HEK293T (cell line): ENCODE results near the gene PHC2.

Experiments used
- CTCF ChIA-PET: fragments of 350-600 bp; formaldehyde crosslinking; extraction: SDS; loops from one replicate; lab custom pipeline; 2021; ENCODE audit warnings: antibody characterized with exemption, inconsistent platforms; lab: Yijun Ruan, JAX
- POLR2A ChIA-PET: fragments of 350-600 bp; formaldehyde crosslinking; extraction: SDS; loops from one replicate; lab custom pipeline; 2020; ENCODE audit warnings: antibody characterized with exemption, inconsistent platforms; lab: Yijun Ruan, JAX
- DNase-seq: peaks from one replicate; pipeline ENCODE4 v3.0.0; 2012; ENCODE audit warnings: mixed read lengths; ENCODE audit errors: extremely low spot score
- ARNT ChIP-seq: fragments of 450-650 bp; IDR thresholded peaks from 2 replicates; pipeline ENCODE4 v1.6.1; 2017; ENCODE audit warnings: mild to moderate bottlenecking
- BHLHE40 ChIP-seq: fragments of 450-650 bp; IDR thresholded peaks from 2 replicates; pipeline ENCODE4 v1.6.1; 2016; ENCODE audit warnings: mild to moderate bottlenecking, moderate library complexity, borderline replicate concordance
- CTBP1 ChIP-seq: fragments of 450-650 bp; IDR thresholded peaks from 2 replicates; pipeline ENCODE4 v1.6.1; 2016; ENCODE audit warnings: borderline replicate concordance
- ELF4 ChIP-seq: fragments of 450-650 bp; IDR thresholded peaks from 2 replicates; pipeline ENCODE4 v1.6.1; 2017; ENCODE audit warnings: antibody characterized with exemption
- FOXA1 ChIP-seq: fragments of 450-650 bp; IDR thresholded peaks from 2 replicates; pipeline ENCODE4 v1.6.1; 2016; ENCODE audit warnings: mild to moderate bottlenecking
- FOXK2 ChIP-seq: fragments of 450-650 bp; IDR thresholded peaks from 2 replicates; pipeline ENCODE4 v1.6.1; 2016; ENCODE audit warnings: mild to moderate bottlenecking
- FOXM1 ChIP-seq: fragments of 450-650 bp; IDR thresholded peaks from 2 replicates; pipeline ENCODE4 v1.6.1; 2017; ENCODE audit warnings: mild to moderate bottlenecking, borderline replicate concordance
- HDGF ChIP-seq: fragments of 450-650 bp; IDR thresholded peaks from 2 replicates; pipeline ENCODE4 v1.6.1; 2017; ENCODE audit warnings: antibody characterized with exemption, borderline replicate concordance
- L3MBTL2 ChIP-seq: fragments of 450-650 bp; conservative IDR thresholded peaks from 2 replicates; pipeline ENCODE4 v1.6.1; 2016; ENCODE audit warnings: mild to moderate bottlenecking
- LEF1 ChIP-seq: fragments of 450-650 bp; IDR thresholded peaks from 2 replicates; pipeline ENCODE4 v1.6.1; 2017; ENCODE audit warnings: mild to moderate bottlenecking, borderline replicate concordance
- NFRKB ChIP-seq: fragments of 450-650 bp; IDR thresholded peaks from 2 replicates; pipeline ENCODE4 v1.6.1; 2016; ENCODE audit warnings: mild to moderate bottlenecking, moderate library complexity
- SP1 ChIP-seq: fragments of 450-650 bp; IDR thresholded peaks from 2 replicates; pipeline ENCODE4 v1.6.1; 2017
- SUZ12 ChIP-seq: fragments of 450-650 bp; IDR thresholded peaks from 2 replicates; pipeline ENCODE4 v1.6.1; 2016; ENCODE audit warnings: mild to moderate bottlenecking
- TARDBP ChIP-seq: fragments of 450-650 bp; IDR thresholded peaks from 2 replicates; pipeline ENCODE4 v1.6.1; 2016
- ZNF384 ChIP-seq: fragments of 450-650 bp; IDR thresholded peaks from 2 replicates; pipeline ENCODE4 v1.6.1; 2016
- TF ChIP-seq, protein P1 (sequence below): fragments of 450-650 bp; IDR thresholded peaks from 2 replicates; pipeline ENCODE4 v1.6.1; 2016

The PHC2 gene

DNA sequence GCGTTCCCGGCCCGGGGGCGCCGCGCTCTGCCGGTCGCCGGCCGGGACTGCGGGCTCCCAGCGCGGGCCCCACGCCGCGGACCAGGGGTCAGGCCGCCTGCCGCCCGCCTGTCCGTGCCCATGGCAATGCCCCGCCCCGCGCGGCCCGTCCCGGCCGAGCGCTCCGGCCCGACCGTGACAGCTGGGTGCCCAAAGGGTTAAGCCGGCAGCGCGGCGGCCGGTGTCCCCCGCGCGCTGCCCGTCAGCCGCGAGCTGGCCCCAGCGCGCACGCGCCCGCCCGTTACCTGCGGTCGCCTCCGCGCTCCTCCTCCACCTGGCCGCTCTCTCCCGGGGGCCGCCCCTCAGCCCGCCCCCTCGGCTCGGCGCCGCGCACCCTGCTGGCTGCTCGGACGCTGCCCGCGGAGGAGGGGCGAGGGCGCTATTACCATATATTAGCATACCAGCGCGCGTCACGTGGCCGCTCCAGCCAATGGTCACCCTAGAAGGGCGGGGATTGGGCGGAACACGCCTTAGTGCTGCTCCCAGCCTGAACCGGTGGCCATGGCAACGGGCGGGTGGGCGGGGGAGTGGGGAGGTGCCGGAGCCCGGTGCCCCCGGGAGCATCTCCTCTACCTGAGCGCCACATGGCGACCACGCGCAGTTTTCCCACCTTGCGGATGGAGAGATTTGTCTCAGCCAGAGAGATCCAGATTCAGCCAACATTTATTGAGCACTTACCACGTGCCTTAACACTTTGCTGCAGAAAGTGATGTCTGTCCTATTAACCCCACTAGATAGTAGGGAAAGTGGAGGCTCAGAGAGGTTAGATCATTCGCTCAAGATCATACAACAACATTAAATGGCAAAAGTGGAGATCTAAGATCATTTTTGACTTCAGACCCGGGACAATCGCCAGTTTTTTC, at the start of gene PHC2:
TSS of gene PHC2 (minus strand) at position 404 of the 902 bp plus-strand sequence. CDS start 55,556 bp downstream, outside the sequence.
- CTCF ChIA-PET: no interaction called here
- POLR2A ChIA-PET: no interaction called here
- TF ChIP-seq FOXM1 (peak; percentile 75), TARDBP (no peak), FOXA1 (no peak), ZNF384 (no peak), ARNT (peak; percentile 61; the same call in 1 of the 2 replicates), SP1 (no peak), FOXK2 (no peak), L3MBTL2 (peak; percentile 79), HDGF (no peak), ELF4 (no peak), NFRKB (no peak), CTBP1 (no peak), LEF1 (peak; percentile 79; the same call in 1 of the 2 replicates)
- TF ChIP-seq, protein P1, sequence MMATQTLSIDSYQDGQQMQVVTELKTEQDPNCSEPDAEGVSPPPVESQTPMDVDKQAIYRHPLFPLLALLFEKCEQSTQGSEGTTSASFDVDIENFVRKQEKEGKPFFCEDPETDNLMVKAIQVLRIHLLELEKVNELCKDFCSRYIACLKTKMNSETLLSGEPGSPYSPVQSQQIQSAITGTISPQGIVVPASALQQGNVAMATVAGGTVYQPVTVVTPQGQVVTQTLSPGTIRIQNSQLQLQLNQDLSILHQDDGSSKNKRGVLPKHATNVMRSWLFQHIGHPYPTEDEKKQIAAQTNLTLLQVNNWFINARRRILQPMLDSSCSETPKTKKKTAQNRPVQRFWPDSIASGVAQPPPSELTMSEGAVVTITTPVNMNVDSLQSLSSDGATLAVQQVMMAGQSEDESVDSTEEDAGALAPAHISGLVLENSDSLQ: no peak
- peak; percentile 100 for DNase-seq

GRCh38 chr1:33477451-33477850, 46.6 kb upstream of the PHC2 start:
- no peak for DNase-seq
- ChIA-PET CTCF (no interaction called here), POLR2A (no interaction called here)
- TF ChIP-seq SP1 (no peak), BHLHE40 (no peak), CTBP1 (no peak), ELF4 (no peak), ZNF384 (no peak)
- TF ChIP-seq, protein P1: no peak

- no peak for DNase-seq
- POLR2A ChIA-PET: no interaction called here
- TF ChIP-seq NFRKB (no peak), HDGF (no peak), L3MBTL2 (no peak), FOXA1 (no peak), CTBP1 (no peak), LEF1 (no peak), FOXK2 (no peak), FOXM1 (no peak), SUZ12 (no peak), TARDBP (no peak)
- TF ChIP-seq, protein P1: no peak
- CTCF ChIA-PET: no interaction called here
Measured at GRCh38 chr1:33473900-33474299, 43.0 kb upstream of the PHC2 start.

- POLR2A ChIA-PET: interaction anchor here (1.0 to 1.8 kb wide), 6 partner anchors 17 to 345 kb away, joined by 3 to 5 read pairs (median 4); no protein-coding TSS in a partner anchor
- DNase-seq: peak; percentile 99
- CTCF ChIA-PET: interaction anchor here (1.8 to 4.0 kb wide), 2 partner anchors 17 to 177 kb away, joined by 11 to 27 read pairs; no protein-coding TSS in a partner anchor
- TF ChIP-seq ARNT: no peak
- TF ChIP-seq LEF1: no peak
- no peak for TF ChIP-seq ZNF384
- TF ChIP-seq L3MBTL2: peak; percentile 47
- TF ChIP-seq, protein P1: peak; percentile 99
- TF ChIP-seq ELF4: peak; percentile 77
Measured at GRCh38 chr1:33472269-33472980, 41.5 kb upstream of the PHC2 start, which contains the start of gene ZSCAN20. ZSCAN20 (plus strand) TSS chr1:33472645; CDS start chr1:33479289, 6,644 bp downstream.

- TF ChIP-seq SP1: no peak
- TF ChIP-seq SUZ12: no peak
- no peak for TF ChIP-seq LEF1
- no peak for TF ChIP-seq CTBP1
- no peak for TF ChIP-seq ARNT
- TF ChIP-seq HDGF: no peak
- TF ChIP-seq FOXM1: no peak
- no peak for TF ChIP-seq NFRKB
- TF ChIP-seq ELF4: no peak
- TF ChIP-seq, protein P1: no peak
- no peak for TF ChIP-seq FOXK2
- no peak for TF ChIP-seq FOXA1
- no peak for TF ChIP-seq L3MBTL2
- TF ChIP-seq TARDBP: no peak
- TF ChIP-seq ZNF384: no peak
- TF ChIP-seq BHLHE40: no peak
- POLR2A ChIA-PET: interaction anchor here (1.0 to 1.8 kb wide), 7 partner anchors 11 to 344 kb away, joined by 3 to 6 read pairs (median 4); no protein-coding TSS in a partner anchor
- no peak for DNase-seq
- CTCF ChIA-PET: interaction anchor here (0.7 to 4.0 kb wide), 5 partner anchors 13 to 385 kb away, joined by 3 to 27 read pairs (median 3); no protein-coding TSS in a partner anchor
Measured at GRCh38 chr1:33471416-33471815, 40.5 kb upstream of the PHC2 start.
